ENCODE results near the gene TMEM115.

Gene TMEM115

DNA sequence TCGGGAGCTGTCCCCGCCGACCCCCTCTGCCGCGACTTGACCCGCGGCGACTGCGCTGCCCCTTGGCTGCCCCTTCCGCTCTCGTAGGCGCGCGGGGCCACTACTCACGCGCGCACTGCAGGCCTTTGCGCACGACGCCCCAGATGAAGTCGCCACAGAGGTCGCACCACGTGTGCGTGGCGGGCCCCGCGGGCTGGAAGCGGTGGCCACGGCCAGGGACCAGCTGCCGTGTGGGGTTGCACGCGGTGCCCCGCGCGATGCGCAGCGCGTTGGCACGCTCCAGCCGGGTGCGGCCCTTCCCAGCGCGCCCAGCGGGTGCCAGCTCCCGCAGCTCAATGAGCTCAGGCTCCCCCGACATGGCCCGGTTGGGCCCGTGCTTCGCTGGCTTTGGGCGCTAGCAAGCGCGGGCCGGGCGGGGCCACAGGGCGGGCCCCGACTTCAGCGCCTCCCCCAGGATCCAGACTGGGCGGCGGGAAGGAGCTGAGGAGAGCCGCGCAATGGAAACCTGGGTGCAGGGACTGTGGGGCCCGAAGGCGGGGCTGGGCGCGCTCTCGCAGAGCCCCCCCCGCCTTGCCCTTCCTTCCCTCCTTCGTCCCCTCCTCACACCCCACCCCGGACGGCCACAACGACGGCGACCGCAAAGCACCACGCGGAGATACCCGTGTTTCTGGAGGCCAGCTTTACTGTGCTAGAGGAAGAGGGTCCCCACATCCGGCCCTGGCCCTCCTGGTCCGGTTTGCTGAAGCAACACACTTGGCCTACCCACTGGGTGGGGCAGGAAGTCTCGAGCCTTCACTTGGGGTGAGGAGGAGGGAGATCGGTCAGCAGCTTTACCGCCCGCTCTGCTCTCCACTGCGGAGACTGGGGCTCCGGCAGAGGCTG is 18.6 kb downstream of the TMEM115 start, which contains the start of gene RASSF1:
RASSF1 (minus strand) TSS at position 389 of the 882 bp plus-strand sequence; CDS start at position 358, 31 bp downstream.
- POLR2A ChIA-PET: interaction anchor here (1.1 to 1.2 kb wide), 3 partner anchors 10 to 99 kb away, joined by 3 read pairs; partner anchors contain the start of genes CYB561D2 and NPRL2
- no peak for DNase-seq (ENCODE audit: low read depth, low spot score)
- CTCF ChIA-PET: interaction anchor here (0.8 to 4.9 kb wide), 7 partner anchors 8 to 209 kb away, joined by 3 to 46 read pairs (median 6); partner anchors contain the start of genes CYB561D2, NPRL2 and TMEM115
- peak within 1 kb of the TSS; percentile 63 for H3K4me3 ChIP-seq (ENCODE audit: low read depth, low read length)
- no peak for TF ChIP-seq CTCF (IDR thresholded peaks at IDR 0.05; ENCODE audit: insufficient read depth, low read length, missing control alignments)

DNA sequence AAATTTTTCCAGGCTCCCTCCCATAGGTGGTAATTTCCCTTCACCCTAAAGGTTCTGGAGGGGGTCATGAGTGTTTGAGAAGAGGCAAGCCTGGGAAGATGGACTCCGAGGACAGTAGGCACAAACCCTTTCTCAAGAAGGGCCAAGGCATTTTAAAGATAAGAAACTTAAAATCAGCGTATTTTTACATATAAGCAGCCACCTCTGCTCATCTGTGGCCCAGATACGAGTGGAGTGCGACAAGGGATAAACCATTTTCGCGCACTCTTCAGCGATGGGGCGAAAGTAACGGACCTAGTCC is 19.2 kb downstream of the TMEM115 start:
- ChIA-PET CTCF (interaction anchor here (0.8 to 4.9 kb wide), 6 partner anchors 9 to 210 kb away, joined by 3 to 46 read pairs (median 6); partner anchors contain the start of genes CYB561D2, NPRL2 and TMEM115), POLR2A (interaction anchor here (1.1 kb wide), 2 partner anchors 10 to 17 kb away, joined by 3 read pairs; partner anchors contain the start of genes CYB561D2 and NPRL2)
- TF ChIP-seq CTCF (IDR thresholded peaks at IDR 0.05; ENCODE audit: insufficient read depth, low read length, missing control alignments): no peak
- DNase-seq (ENCODE audit: low read depth, low spot score): no peak
- peak overlapping the region; percentile 63 for H3K4me3 ChIP-seq (ENCODE audit: low read depth, low read length)

GRCh38 chr3:50339485-50340146 is 19.7 kb downstream of the TMEM115 start:
- ChIA-PET POLR2A (no interaction called here), CTCF (interaction anchor here (1.5 to 4.9 kb wide), 4 partner anchors 9 to 210 kb away, joined by 5 to 46 read pairs (median 8); partner anchors contain the start of genes CYB561D2 and NPRL2)
- DNase-seq (ENCODE audit: low read depth, low spot score): no peak
- H3K4me3 ChIP-seq (ENCODE audit: low read depth, low read length): peak overlapping the region; percentile 63
- TF ChIP-seq CTCF (IDR thresholded peaks at IDR 0.05; ENCODE audit: insufficient read depth, low read length, missing control alignments): no peak

DNA sequence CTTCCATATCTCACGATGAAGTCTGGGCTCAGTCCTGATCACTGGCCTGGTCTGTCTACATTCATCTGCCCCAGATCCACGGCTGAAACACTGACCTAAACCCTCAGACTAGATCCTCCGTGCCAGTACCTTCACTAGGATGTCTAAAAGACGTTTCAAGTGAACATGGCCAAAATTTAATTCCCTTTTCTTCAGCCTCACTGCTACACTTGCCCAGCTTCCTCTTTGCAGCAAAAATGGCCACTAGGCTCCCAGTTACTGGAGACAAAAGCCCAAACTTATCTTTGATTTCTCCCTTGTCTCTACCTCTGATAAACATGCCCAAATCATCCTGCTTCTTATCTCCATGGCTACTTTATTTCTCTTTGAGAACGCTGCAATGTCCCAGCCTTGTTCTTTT is 20.4 kb downstream of the TMEM115 start:
- no peak for TF ChIP-seq CTCF (IDR thresholded peaks at IDR 0.05; ENCODE audit: insufficient read depth, low read length, missing control alignments)
- ChIA-PET POLR2A (interaction anchor here (1.9 kb wide), 1 partner anchor 12 kb away, joined by 10 read pairs; the partner anchor contains the start of genes CYB561D2 and NPRL2), CTCF (interaction anchor here (3.0 to 4.9 kb wide), 2 partner anchors 10 to 15 kb away, joined by 11 to 46 read pairs; partner anchors contain the start of genes CYB561D2 and NPRL2)
- peak overlapping the region; percentile 8 for H3K4me3 ChIP-seq (ENCODE audit: low read depth, low read length)
- DNase-seq (ENCODE audit: low read depth, low spot score): no peak

DNA sequence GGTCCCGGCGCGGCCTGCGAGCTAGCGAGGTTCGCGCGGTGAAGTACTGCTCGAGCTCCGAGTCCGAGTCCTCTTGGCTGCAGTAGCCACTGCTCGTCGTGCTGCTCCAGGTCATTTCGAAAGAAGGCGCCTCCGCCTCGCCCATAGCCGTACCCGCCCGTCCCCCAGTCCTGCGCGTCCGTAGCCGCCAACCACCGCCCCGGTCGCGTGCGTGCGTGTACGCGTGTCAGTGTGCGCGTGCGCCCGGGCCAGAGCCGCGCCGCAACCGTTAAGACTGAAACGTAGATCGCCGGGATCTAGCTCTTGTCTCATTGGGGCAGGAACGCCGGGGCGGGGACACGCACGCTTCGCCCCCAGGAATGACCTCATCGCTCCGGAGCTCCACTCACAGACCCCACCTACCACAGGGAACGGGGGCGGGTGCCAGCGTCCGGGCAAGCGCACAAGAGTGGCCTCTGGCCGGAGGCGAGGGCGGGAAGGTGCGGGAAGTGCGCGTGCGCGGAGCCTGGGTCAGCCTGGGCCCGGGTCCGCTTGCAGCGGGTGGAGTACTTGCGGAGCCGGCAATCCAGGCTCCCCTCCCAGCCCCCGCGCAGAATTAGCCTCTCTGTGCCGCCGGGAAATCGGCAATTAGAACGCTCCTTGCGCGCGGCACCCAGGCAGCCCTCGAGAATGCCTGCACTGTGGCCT is 22.0 kb downstream of the TMEM115 start:
- ChIA-PET CTCF (interaction anchor here (0.8 to 4.9 kb wide), 6 partner anchors 9 to 205 kb away, joined by 3 to 46 read pairs (median 6); partner anchors contain the start of genes CYB561D2, HYAL2, NPRL2 and TUSC2), POLR2A (interaction anchor here (0.6 to 1.9 kb wide), 10 partner anchors 9 to 1818 kb away, joined by 3 to 31 read pairs (median 3); partner anchors contain the start of genes CYB561D2, DCAF1, HYAL2 and HYAL3)
- DNase-seq (ENCODE audit: low read depth, low spot score): peak; percentile 96
- peak overlapping the region; percentile 92 for H3K4me3 ChIP-seq (ENCODE audit: low read depth, low read length)
- no peak for TF ChIP-seq CTCF (IDR thresholded peaks at IDR 0.05; ENCODE audit: insufficient read depth, low read length, missing control alignments)

Measured in AG04449 (cell line).